Activated T-cell treated with anti-CD3 and anti-CD28 coated beads for 24 hours (primary cell): ENCODE measurements around the gene SPATA2.
"Not testable (repeated sequence)": the region's sequence is repeated elsewhere in the genome, so short reads cannot be mapped to it uniquely, and the experiment has no call there.

Experiments
- DNase-seq: peaks from one replicate; pipeline ENCODE4 v3.0.0-alpha.2; 2020; ENCODE audit warnings: low read depth

SPATA2 gene

GRCh38 chr20:49885558-49886332 lies 29.6 kb downstream of the SPATA2 start:
- DNase-seq, result no peak

GRCh38 chr20:49883246-49883802 lies 32.0 kb downstream of the SPATA2 start:
- DNase-seq, result no peak

- DNase-seq, result no peak
Observed at GRCh38 chr20:49882171-49882970, 33.0 kb downstream of the SPATA2 start.

GRCh38 chr20:49880724-49881445 lies 34.4 kb downstream of the SPATA2 start:
- no peak for DNase-seq

GRCh38 chr20:49880177-49880576 lies 35.2 kb downstream of the SPATA2 start:
- no peak for DNase-seq

- DNase-seq, result no peak
Observed at GRCh38 chr20:49878977-49879376, 36.4 kb downstream of the SPATA2 start.

GRCh38 chr20:49877386-49877921 lies 37.9 kb downstream of the SPATA2 start:
- DNase-seq, result no peak

GRCh38 chr20:49874696-49875095 lies 40.6 kb downstream of the SPATA2 start:
- no peak for DNase-seq

GRCh38 chr20:49872056-49872455 lies 43.3 kb downstream of the SPATA2 start:
- DNase-seq, result no peak

- DNase-seq, result no peak
Observed at GRCh38 chr20:49871391-49871948, 43.9 kb downstream of the SPATA2 start.

GRCh38 chr20:49870261-49870660 lies 45.1 kb downstream of the SPATA2 start:
- DNase-seq, result no peak

- DNase-seq, result no peak
Observed at GRCh38 chr20:49868964-49869363, 46.4 kb downstream of the SPATA2 start.

GRCh38 chr20:49868538-49868937 lies 46.8 kb downstream of the SPATA2 start:
- no peak for DNase-seq

- no peak for DNase-seq
Observed at GRCh38 chr20:49867453-49868215, 47.7 kb downstream of the SPATA2 start.

- no peak for DNase-seq
Observed at GRCh38 chr20:49866051-49866450, 49.3 kb downstream of the SPATA2 start.

- DNase-seq, result no peak
Observed at GRCh38 chr20:49865559-49865958, 49.8 kb downstream of the SPATA2 start.

GRCh38 chr20:49863666-49864065 lies 51.7 kb downstream of the SPATA2 start:
- no peak for DNase-seq

- no peak for DNase-seq
Observed at GRCh38 chr20:49862607-49863200, 52.6 kb downstream of the SPATA2 start.

GRCh38 chr20:49861232-49861631 lies 54.1 kb downstream of the SPATA2 start:
- not testable (repeated sequence) for DNase-seq

- no peak for DNase-seq
Observed at GRCh38 chr20:49859807-49860206, 55.5 kb downstream of the SPATA2 start.

GRCh38 chr20:49859011-49859410 lies 56.3 kb downstream of the SPATA2 start:
- no peak for DNase-seq
